ENCODE data around the gene SEC23IP. TPM values are rescaled to one million over a fixed set of nuclear protein-coding genes. Genes with fewer than 3 reads are reported as not detected.

Gene SEC23IP
- total RNA-seq, 4 donors from 2014 or later, result 8.7 to 70.9 (median 26.5) TPM

GRCh38 chr10:119969609-119970008 is 77.1 kb downstream of the SEC23IP start:
- H3K4me3 ChIP-seq, result no peak overlapping the region
- intact Hi-C loops (cut with DNase I; ENCODE audit: low total_unique reads), result no loop called here
- no peaks in the 10 kb centered on the region for H3K9me3 ChIP-seq
- no peaks in the 10 kb centered on the region for H3K36me3 ChIP-seq
- H3K27me3 ChIP-seq, result no peaks in the 10 kb centered on the region
- no peak for DNase-seq
- no peak overlapping the region for H3K27ac ChIP-seq
- TF ChIP-seq POLR2A (IDR thresholded peaks at IDR 0.05) (no peak), CTCF (IDR thresholded peaks at IDR 0.05) (no peak)
- H3K4me1 ChIP-seq, result no peaks in the 10 kb centered on the region

- intact Hi-C loops (cut with DNase I; ENCODE audit: low total_unique reads), result no loop called here
- TF ChIP-seq POLR2A (IDR thresholded peaks at IDR 0.05) (no peak), CTCF (IDR thresholded peaks at IDR 0.05) (no peak)
- Histone ChIP-seq H3K9me3 (no peaks in the 10 kb centered on the region), H3K27ac (no peak overlapping the region), H3K36me3 (no peaks in the 10 kb centered on the region), H3K4me3 (no peak overlapping the region), H3K27me3 (no peaks in the 10 kb centered on the region), H3K4me1 (no peaks in the 10 kb centered on the region)
- DNase-seq, result no peak
These were observed 77.6 kb downstream of the SEC23IP start for GRCh38 chr10:119970107-119970506.

GRCh38 chr10:119970963-119971362 is 78.4 kb downstream of the SEC23IP start:
- Histone ChIP-seq H3K4me1 (no peaks in the 10 kb centered on the region), H3K36me3 (no peaks in the 10 kb centered on the region), H3K9me3 (no peaks in the 10 kb centered on the region), H3K27me3 (no peaks in the 10 kb centered on the region), H3K4me3 (no peak overlapping the region), H3K27ac (no peak overlapping the region)
- intact Hi-C loops (cut with DNase I; ENCODE audit: low total_unique reads), result no loop called here
- DNase-seq, result no peak
- TF ChIP-seq CTCF (IDR thresholded peaks at IDR 0.05) (no peak), POLR2A (IDR thresholded peaks at IDR 0.05) (no peak)

GRCh38 chr10:119973281-119973680 is 80.8 kb downstream of the SEC23IP start:
- no peak for TF ChIP-seq POLR2A (IDR thresholded peaks at IDR 0.05)
- TF ChIP-seq CTCF (IDR thresholded peaks at IDR 0.05), result no peak
- Histone ChIP-seq H3K9me3 (no peaks in the 10 kb centered on the region), H3K36me3 (no peaks in the 10 kb centered on the region), H3K27me3 (no peaks in the 10 kb centered on the region), H3K27ac (no peak overlapping the region), H3K4me1 (no peaks in the 10 kb centered on the region), H3K4me3 (no peak overlapping the region)
- intact Hi-C loops (cut with DNase I; ENCODE audit: low total_unique reads), result no loop called here
- no peak for DNase-seq

GRCh38 chr10:119976421-119976820 is 83.9 kb downstream of the SEC23IP start:
- DNase-seq, result no peak
- no peak overlapping the region for H3K4me3 ChIP-seq
- TF ChIP-seq POLR2A (IDR thresholded peaks at IDR 0.05) (no peak), CTCF (IDR thresholded peaks at IDR 0.05) (no peak)
- no peak overlapping the region for H3K27ac ChIP-seq
- no peaks in the 10 kb centered on the region for H3K4me1 ChIP-seq
- no peaks in the 10 kb centered on the region for H3K36me3 ChIP-seq
- H3K9me3 ChIP-seq, result no peaks in the 10 kb centered on the region
- H3K27me3 ChIP-seq, result no peaks in the 10 kb centered on the region
- intact Hi-C loops (cut with DNase I; ENCODE audit: low total_unique reads), result no loop called here
